Measurements from ENCODE around the gene APH1B. TPM values are rescaled to one million over a fixed set of nuclear protein-coding genes. Genes with fewer than 3 reads are reported as not detected.

Gene APH1B
- total RNA-seq, 1 donor from 2014 or later = 22.8 TPM

- Histone ChIP-seq H3K4me3 (no peak overlapping the region), H3K9me3 (no peaks in the 10 kb centered on the region), H3K27ac (no peak overlapping the region), H3K4me1 (peaks cover 10% of the 10 kb centered on the region), H3K36me3 (no peaks in the 10 kb centered on the region), H3K27me3 (no peaks in the 10 kb centered on the region)
- intact Hi-C loops (cut with DNase I) = no loop called here
- TF ChIP-seq POLR2A (IDR thresholded peaks at IDR 0.05) (no peak), CTCF (IDR thresholded peaks at IDR 0.05) (no peak), POLR2AphosphoS5 (IDR thresholded peaks at IDR 0.05; ENCODE audit: insufficient read depth in 1 of 2, low read depth in 1 of 2) (no peak)
- DNase-seq (ENCODE audit: extremely low spot score in 2 of 2) = no peak
Observed at GRCh38 chr15:63284335-63284734, 6.9 kb downstream of the APH1B start.

GRCh38 chr15:63287109-63287508 is 9.7 kb downstream of the APH1B start:
- intact Hi-C loops (cut with DNase I) = no loop called here
- no peak overlapping the region for H3K4me3 ChIP-seq
- TF ChIP-seq POLR2A (IDR thresholded peaks at IDR 0.05) (no peak), POLR2AphosphoS5 (IDR thresholded peaks at IDR 0.05; ENCODE audit: insufficient read depth in 1 of 2, low read depth in 1 of 2) (no peak), CTCF (IDR thresholded peaks at IDR 0.05) (no peak)
- no peak for DNase-seq (ENCODE audit: extremely low spot score in 2 of 2)
- peaks cover 10% of the 10 kb centered on the region for H3K4me1 ChIP-seq
- H3K27me3 ChIP-seq = no peaks in the 10 kb centered on the region
- H3K27ac ChIP-seq = no peak overlapping the region
- H3K9me3 ChIP-seq = no peaks in the 10 kb centered on the region
- no peaks in the 10 kb centered on the region for H3K36me3 ChIP-seq

GRCh38 chr15:63288342-63288741 is 10.9 kb downstream of the APH1B start:
- H3K4me3 ChIP-seq = no peak overlapping the region
- intact Hi-C loops (cut with DNase I) = no loop called here
- no peak for DNase-seq (ENCODE audit: extremely low spot score in 2 of 2)
- H3K9me3 ChIP-seq = no peaks in the 10 kb centered on the region
- peaks cover 10% of the 10 kb centered on the region for H3K4me1 ChIP-seq
- no peak for TF ChIP-seq POLR2AphosphoS5 (IDR thresholded peaks at IDR 0.05; ENCODE audit: insufficient read depth in 1 of 2, low read depth in 1 of 2)
- TF ChIP-seq POLR2A (IDR thresholded peaks at IDR 0.05) = no peak
- no peak for TF ChIP-seq CTCF (IDR thresholded peaks at IDR 0.05)
- H3K27me3 ChIP-seq = no peaks in the 10 kb centered on the region
- H3K36me3 ChIP-seq = no peaks in the 10 kb centered on the region
- H3K27ac ChIP-seq = no peak overlapping the region

GRCh38 chr15:63288778-63289378 is 11.5 kb downstream of the APH1B start:
- DNase-seq (ENCODE audit: extremely low spot score in 2 of 2) = no peak
- Histone ChIP-seq H3K36me3 (no peaks in the 10 kb centered on the region), H3K27me3 (no peaks in the 10 kb centered on the region), H3K4me1 (peaks cover 10% of the 10 kb centered on the region), H3K4me3 (no peak overlapping the region), H3K27ac (no peak overlapping the region), H3K9me3 (no peaks in the 10 kb centered on the region)
- intact Hi-C loops (cut with DNase I) = no loop called here
- TF ChIP-seq CTCF (IDR thresholded peaks at IDR 0.05) = peak; percentile 37 to 63 (median 61)
- peak in 1 of 2 donors; percentile 71 for TF ChIP-seq POLR2AphosphoS5 (IDR thresholded peaks at IDR 0.05; ENCODE audit: insufficient read depth in 1 of 2, low read depth in 1 of 2)
- TF ChIP-seq POLR2A (IDR thresholded peaks at IDR 0.05) = no peak

GRCh38 chr15:63291507-63291906 is 14.1 kb downstream of the APH1B start:
- intact Hi-C loops (cut with DNase I) = loop anchor here (5.0 kb wide), 1 partner anchor 111 kb away; no protein-coding TSS in a partner anchor
- DNase-seq (ENCODE audit: extremely low spot score in 2 of 2) = no peak
- Histone ChIP-seq H3K27ac (no peak overlapping the region), H3K36me3 (no peaks in the 10 kb centered on the region), H3K9me3 (no peaks in the 10 kb centered on the region), H3K4me1 (peaks cover 10% of the 10 kb centered on the region), H3K4me3 (no peak overlapping the region), H3K27me3 (no peaks in the 10 kb centered on the region)
- TF ChIP-seq CTCF (IDR thresholded peaks at IDR 0.05) (no peak), POLR2AphosphoS5 (IDR thresholded peaks at IDR 0.05; ENCODE audit: insufficient read depth in 1 of 2, low read depth in 1 of 2) (no peak), POLR2A (IDR thresholded peaks at IDR 0.05) (no peak)
